HCT116 (cell line): ENCODE measurements around the gene PRRT2. TPM values are rescaled to one million over a fixed set of nuclear protein-coding genes. Genes with fewer than 3 reads are reported as not detected.
"Not testable (repeated sequence)": the region's sequence is repeated elsewhere in the genome, so short reads cannot be mapped to it uniquely, and the experiment has no call there.

Experiments
- ATAC-seq: fragments of 200-7000 bp; cut with Tn5 transposase; 2 replicates; pipeline ENCODE4 v1.9.1; 2020; ENCODE audit warnings: mild to moderate bottlenecking, moderate library complexity
- BruUV-seq: library from RNA; stranded (reverse); fragments of 400-500 nt; replicated peaks from 2 replicates; lab custom pipeline; 2021; lab: Mats Ljungman, UMichigan
- CTCF ChIA-PET: fragments of 300-600 bp; sonication (Branson Sonifier 250); formaldehyde crosslinking; loops from one replicate; lab custom pipeline; 2021; ENCODE audit warnings: antibody characterized with exemption; lab: Charles Lee
- POLR2A ChIA-PET: fragments of 300-600, 350-600 bp; sonication (Branson Sonifier 250); formaldehyde crosslinking; loops from one replicate; lab custom pipeline; 2021; ENCODE audit warnings: antibody characterized with exemption; lab: Charles Lee
- RAD21 ChIA-PET, 2 experiments: fragments of 300-600 bp; sonication (Branson Sonifier 250); formaldehyde crosslinking; loops; one replicate each; lab custom pipeline; 2023; ENCODE audit warnings: low total read pairs in 2 of 2; ENCODE audit not compliant: uncharacterized antibody in 2 of 2, unreplicated experiment in 2 of 2, low non-redundant PET in 1 of 2; lab: Charles Lee
- DNase-seq: peaks from one replicate; pipeline ENCODE4 v3.0.0-alpha.2; 2010; ENCODE audit warnings: low read depth, low spot score
- H2AFZ ChIP-seq: fragments of 200-600 bp; shearing (Covaris generic), sonication (generic); 2 replicates; pipeline ENCODE4 v1.6.1; 2017; ENCODE audit warnings: low read depth, mixed run types, mixed read lengths, antibody characterized with exemption, low read length; ENCODE audit not compliant: poor library complexity, severe bottlenecking
- H3K27ac ChIP-seq: 2 replicates; pipeline ENCODE4 v1.5.1; 2012; ENCODE audit warnings: low read depth, low read length
- H3K27me3 ChIP-seq: fragments of 200-600 bp; sonication (generic); 2 replicates; pipeline ENCODE4 v1.6.1; 2016; ENCODE audit warnings: mixed run types, low read length, mixed read lengths; ENCODE audit not compliant: insufficient read depth
- H3K36me3 ChIP-seq, 2 experiments: fragments of 200-500 bp in 1 of 2; fragments of 200-600 bp in 1 of 2; sonication (Bioruptor generic) in 1 of 2; sonication (generic) in 1 of 2; 2 replicates each; pipeline versions ENCODE4 v1.5.1 to v1.6.1; 2014 to 2016; ENCODE audit warnings: low read length in 2 of 2, inconsistent platforms in 1 of 2, mixed read lengths in 1 of 2, mixed run types in 1 of 2; ENCODE audit not compliant: insufficient read depth in 2 of 2, control insufficient read depth in 1 of 2
- H3K4me1 ChIP-seq, 2 experiments: fragments of 200-600 bp in 1 of 2; sonication (generic) in 1 of 2; 2 replicates each; pipeline versions ENCODE4 v1.5.1 to v1.6.1; 2012 to 2017; ENCODE audit warnings: low read length in 2 of 2, inconsistent platforms in 1 of 2, mild to moderate bottlenecking in 1 of 2, mixed read lengths in 1 of 2, mixed run types in 1 of 2, moderate library complexity in 1 of 2; ENCODE audit not compliant: insufficient read depth in 2 of 2, control insufficient read depth in 1 of 2
- H3K4me2 ChIP-seq: fragments of 200-600 bp; sonication (generic); 2 replicates; pipeline ENCODE4 v1.6.1; 2017; ENCODE audit warnings: mixed run types, low read length, mixed read lengths
- H3K4me3 ChIP-seq, 2 experiments: fragments of 200-600 bp in 1 of 2; sonication (generic) in 1 of 2; replicated peaks in 1 of 2; 2 replicates each; pipeline ENCODE4 v1.5.1; 2011 to 2016; ENCODE audit warnings: low read length in 2 of 2, control low read depth in 1 of 2, low read depth in 1 of 2, mild to moderate bottlenecking in 1 of 2, mixed read lengths in 1 of 2, mixed run types in 1 of 2
- H3K79me2 ChIP-seq: fragments of 200-600 bp; sonication (generic); 2 replicates; pipeline ENCODE4 v1.6.1; 2017; ENCODE audit warnings: mild to moderate bottlenecking, mixed run types, low read length, moderate library complexity, mixed read lengths; ENCODE audit not compliant: insufficient read depth
- H3K9ac ChIP-seq: fragments of 200-600 bp; sonication (generic); 2 replicates; pipeline ENCODE4 v1.6.1; 2016; ENCODE audit warnings: low read length, mixed read lengths
- H3K9me2 ChIP-seq: fragments of 200-600 bp; sonication (generic), shearing (Covaris generic); 2 replicates; pipeline ENCODE4 v1.6.1; 2017; ENCODE audit warnings: mixed run types, mild to moderate bottlenecking, moderate library complexity; ENCODE audit not compliant: insufficient read depth
- H3K9me3 ChIP-seq, 2 experiments: fragments of 200-500 bp in 1 of 2; fragments of 200-600 bp in 1 of 2; sonication (Bioruptor generic) in 1 of 2; sonication (generic) in 1 of 2; 2 replicates each; pipeline ENCODE4 v1.6.1; 2014 to 2017; ENCODE audit warnings: low read length in 2 of 2, mixed read lengths in 2 of 2, inconsistent platforms in 1 of 2, low read depth in 1 of 2, mild to moderate bottlenecking in 1 of 2, mixed run types in 1 of 2, moderate library complexity in 1 of 2; ENCODE audit not compliant: control insufficient read depth in 1 of 2, insufficient read depth in 1 of 2
- H4K20me1 ChIP-seq: fragments of 200-600 bp; sonication (generic), shearing (Covaris generic); 2 replicates; pipeline ENCODE4 v1.6.1; 2017; ENCODE audit warnings: mixed run types, mild to moderate bottlenecking, moderate library complexity; ENCODE audit not compliant: insufficient read depth
- CBX3 ChIP-seq: IDR thresholded peaks from 2 replicates; pipeline ENCODE4 v1.6.1; 2012; ENCODE audit warnings: low read depth
- CTCF ChIP-seq, 3 experiments: fragments of 200-600 bp in 1 of 3; sonication (generic) in 1 of 3; IDR thresholded peaks in 2 of 3; conservative IDR thresholded peaks in 1 of 3; 2 replicates each; pipeline ENCODE4 v1.5.1; 2012 to 2017; ENCODE audit warnings: low read depth in 2 of 3, low read length in 2 of 3, antibody characterized with exemption in 1 of 3, borderline replicate concordance in 1 of 3, control low read depth in 1 of 3, mild to moderate bottlenecking in 1 of 3, mixed read lengths in 1 of 3, mixed run types in 1 of 3, moderate library complexity in 1 of 3; ENCODE audit not compliant: insufficient read depth in 1 of 3
- REST ChIP-seq: IDR thresholded peaks from 2 replicates; pipeline ENCODE4 v1.6.1; 2012; ENCODE audit warnings: low read depth
- SIN3A ChIP-seq: IDR thresholded peaks from 2 replicates; pipeline ENCODE4 v1.6.1; 2012; ENCODE audit warnings: low read depth
- intact Hi-C: fragments of 100-400 bp; cut with micrococcal nuclease; formaldehyde crosslinking; loops from 2 replicates; pipeline ENCODE4 v1.10.0; 2022
- total RNA-seq: library from RNA; stranded (reverse); gene quantifications from one replicate; pipeline ENCODE4 v1.2.1, GENCODE V29; 2021; ENCODE audit not compliant: unreplicated experiment

PRRT2 gene
- total RNA-seq, 1 experiment from 2014 or later, result 4.0 TPM

- no peaks in the 10 kb centered on the region for H4K20me1 ChIP-seq
- H3K4me2 ChIP-seq, result no peak overlapping the region
- H3K9me2 ChIP-seq, result no peaks in the 10 kb centered on the region; the same call in 1 of the 2 replicates
- H2AFZ ChIP-seq, result no peak overlapping the region
- BruUV-seq, result no TSS peak
- peaks cover 2 to 16% of the 10 kb centered on the region in 2 experiments; a peak in 2 of 4 replicates for H3K4me1 ChIP-seq
- H3K79me2 ChIP-seq, result no peaks in the 10 kb centered on the region
- CTCF ChIA-PET, result interaction anchor here (0.8 to 1.0 kb wide), 2 partner anchors 28 to 84 kb away, joined by 3 to 4 read pairs; no protein-coding TSS in a partner anchor
- no peak for DNase-seq
- no peak for TF ChIP-seq SIN3A
- TF ChIP-seq CTCF (IDR thresholded peaks at IDR 0.05 in 2 of 3, conservative IDR thresholded peaks at IDR 0.05 in 1 of 3; ENCODE audit: borderline replicate concordance in 1 of 3, insufficient read depth in 1 of 3, low read depth in 2 of 3, low read length in 2 of 3), result peak in 2 of 3 experiments; percentile 21 to 38; a peak in 3 of 6 replicates
- no peak for TF ChIP-seq REST
- no peak for TF ChIP-seq CBX3
- TF ChIP-seq, all 23 proteins: peak for 1
- Histone ChIP-seq H3K9me3 (no peaks in the 10 kb centered on the region), H3K9ac (no peak overlapping the region), H3K27me3 (no peaks in the 10 kb centered on the region), H3K4me3 (no peak overlapping the region), H3K27ac (no peak overlapping the region), H3K36me3 (no peaks in the 10 kb centered on the region)
- POLR2A ChIA-PET, result no interaction called here
- intact Hi-C loops, result no loop called here
- ATAC-seq, result peak; percentile 60
- RAD21 ChIA-PET, result no interaction called here
Observed at GRCh38 chr16:29784901-29785500, 27.0 kb upstream of the PRRT2 start.

- BruUV-seq, result not testable (repeated sequence)
- H3K4me1 ChIP-seq, result peaks cover 8 to 24% of the 10 kb centered on the region in 2 experiments
Observed at GRCh38 chr16:29787155-29787554, 24.8 kb upstream of the PRRT2 start.

More at GRCh38 chr16:29787155-29787554, 24.8 kb upstream of the PRRT2 start:
- H3K9me3 ChIP-seq, ATAC-seq, H4K20me1 ChIP-seq, H3K9me2 ChIP-seq, H3K4me3 ChIP-seq, H3K9ac ChIP-seq, H3K4me2 ChIP-seq, intact Hi-C loops, CTCF ChIA-PET, H2AFZ ChIP-seq, H3K27ac ChIP-seq, H3K36me3 ChIP-seq, H3K27me3 ChIP-seq, DNase-seq, RAD21 ChIA-PET, POLR2A ChIA-PET: not testable (repeated sequence)
- H3K79me2 ChIP-seq, result peaks cover 16% of the 10 kb centered on the region
